NCI-H2081 (cell line): ENCODE results near the gene GABRG3.
"Not testable (repeated sequence)": the region's sequence is repeated elsewhere in the genome, so short reads cannot be mapped to it uniquely, and the experiment has no call there.

Experiments
- DNase-seq, 2 experiments: peaks; one replicate each; lab custom pipeline; 2025; lab: John Stamatoyannopoulos, UW

GABRG3 gene

GRCh38 chr15:26996250-26996649 is 25.3 kb downstream of the GABRG3 start:
- DNase-seq, result no peak

GRCh38 chr15:27003003-27003402 is 32.0 kb downstream of the GABRG3 start:
- not testable (repeated sequence) for DNase-seq

- not testable (repeated sequence) for DNase-seq
Measured at GRCh38 chr15:27004226-27004625, 33.2 kb downstream of the GABRG3 start.

- peak; percentile 76 to 81 for DNase-seq
Measured at GRCh38 chr15:27017168-27017809, 46.3 kb downstream of the GABRG3 start.

DNA sequence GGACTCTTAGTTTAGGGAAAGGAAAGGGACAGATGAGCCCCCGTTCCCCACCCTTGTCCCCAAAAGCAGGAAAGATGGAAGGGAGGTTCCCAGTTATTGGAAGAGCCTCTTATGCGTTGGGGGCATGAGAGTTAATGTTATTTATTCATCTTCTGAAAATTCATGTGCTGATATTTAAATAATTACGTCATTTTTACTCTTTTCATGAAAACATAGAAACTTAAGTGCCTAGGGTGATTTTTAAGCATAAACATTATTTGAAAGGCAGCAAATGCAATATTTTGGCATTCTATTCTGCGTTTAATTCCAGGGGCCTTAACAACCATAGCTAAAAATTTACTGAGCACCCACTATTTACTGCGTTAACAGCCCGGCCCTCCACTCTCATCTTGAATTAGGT is 48.7 kb downstream of the GABRG3 start:
- no peak for DNase-seq

DNA sequence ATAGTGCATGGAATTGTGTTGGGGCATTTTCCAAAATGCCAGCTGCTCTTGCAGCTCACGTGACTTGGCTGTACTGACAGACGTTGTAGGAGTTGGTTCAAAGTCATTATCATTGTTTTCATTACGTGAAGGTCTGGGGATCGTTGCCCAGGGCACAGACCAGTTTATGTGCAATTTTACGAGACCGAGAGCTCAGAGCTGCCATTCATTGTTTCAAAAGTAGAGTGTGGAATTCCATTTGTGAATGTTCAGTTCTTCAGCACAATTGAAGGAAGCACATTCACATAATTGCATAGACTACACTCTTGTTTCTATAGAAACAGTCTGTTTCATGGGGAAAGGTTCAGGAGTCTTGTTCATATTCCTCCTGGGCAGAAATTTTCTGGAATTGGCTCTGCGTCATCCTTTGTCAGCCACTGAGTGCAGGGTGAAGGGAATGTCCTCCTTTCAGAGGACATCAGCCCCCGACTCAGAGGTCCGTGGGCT is 54.5 kb downstream of the GABRG3 start:
- DNase-seq, result no peak

GRCh38 chr15:27027229-27027628 is 56.2 kb downstream of the GABRG3 start:
- DNase-seq, result no peak

GRCh38 chr15:27028858-27029477 is 58.0 kb downstream of the GABRG3 start:
- DNase-seq, result peak; percentile 33 to 77

DNA sequence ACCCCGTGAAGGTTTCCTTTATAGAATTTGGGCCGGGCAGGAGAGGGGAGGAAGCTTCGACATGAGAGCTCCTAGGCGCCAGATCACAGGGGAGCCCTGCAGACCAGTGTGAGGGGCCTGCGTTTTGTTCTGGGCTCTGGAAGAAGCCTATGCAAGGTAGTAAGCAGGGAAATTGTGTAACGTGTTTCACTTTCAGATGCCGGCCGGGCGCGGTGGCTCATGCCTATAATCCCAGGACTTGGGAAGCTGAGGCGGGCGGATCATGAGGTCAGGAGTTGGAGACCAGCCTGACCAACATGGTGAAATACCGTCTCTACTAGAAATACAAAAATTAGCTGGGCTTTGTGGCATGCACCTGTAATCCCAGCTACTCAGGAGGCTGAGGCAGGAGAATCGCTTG is 65.2 kb downstream of the GABRG3 start:
- no peak for DNase-seq

- no peak for DNase-seq
Measured at GRCh38 chr15:27037501-27037900, 66.5 kb downstream of the GABRG3 start.

DNA sequence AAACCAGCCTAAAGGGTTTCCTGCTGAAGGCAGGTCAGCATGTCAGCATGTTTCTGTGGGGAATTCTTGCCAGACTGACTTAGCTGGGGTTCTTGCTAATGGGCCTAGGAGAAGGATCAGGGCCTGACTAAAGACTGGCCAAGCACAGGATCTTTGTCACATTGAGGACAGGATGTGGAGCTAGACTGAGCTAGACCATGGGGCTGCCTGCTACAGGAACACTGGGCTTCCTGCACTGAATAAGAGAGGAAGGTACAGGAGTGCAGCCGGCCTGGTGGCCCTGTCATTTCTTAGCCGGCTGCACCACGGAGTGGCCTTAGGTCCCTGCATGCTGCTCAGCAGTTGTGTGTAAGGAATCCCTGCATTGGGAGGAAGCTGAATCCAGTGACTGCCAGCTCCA is 68.2 kb downstream of the GABRG3 start:
- no peak for DNase-seq

GRCh38 chr15:27042230-27042629 is 71.2 kb downstream of the GABRG3 start:
- no peak for DNase-seq

DNA sequence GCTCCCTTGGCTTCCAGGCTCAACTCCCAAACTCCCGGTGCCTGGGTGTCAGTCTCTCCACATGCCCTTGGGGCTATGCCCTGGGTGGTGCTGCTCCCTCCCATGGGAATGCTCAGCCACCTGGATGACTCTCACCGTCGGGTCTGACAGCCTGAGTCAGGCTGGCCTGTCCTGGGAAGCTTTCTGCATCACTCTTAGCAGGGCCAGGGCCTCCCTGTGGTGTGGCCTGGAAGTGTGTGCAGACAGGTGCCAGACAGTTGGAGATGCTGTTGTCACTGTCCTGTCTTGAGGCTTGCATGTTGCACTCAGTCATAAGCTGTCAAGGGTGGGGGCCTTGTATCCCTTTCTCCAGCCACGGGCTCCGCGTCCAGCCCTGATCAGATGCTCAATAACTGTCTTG is 71.7 kb downstream of the GABRG3 start:
- no peak for DNase-seq

- DNase-seq, result no peak
Measured at GRCh38 chr15:27043770-27044169, 72.8 kb downstream of the GABRG3 start.

- DNase-seq, result no peak
Measured at GRCh38 chr15:27045796-27046195, 74.8 kb downstream of the GABRG3 start.

DNA sequence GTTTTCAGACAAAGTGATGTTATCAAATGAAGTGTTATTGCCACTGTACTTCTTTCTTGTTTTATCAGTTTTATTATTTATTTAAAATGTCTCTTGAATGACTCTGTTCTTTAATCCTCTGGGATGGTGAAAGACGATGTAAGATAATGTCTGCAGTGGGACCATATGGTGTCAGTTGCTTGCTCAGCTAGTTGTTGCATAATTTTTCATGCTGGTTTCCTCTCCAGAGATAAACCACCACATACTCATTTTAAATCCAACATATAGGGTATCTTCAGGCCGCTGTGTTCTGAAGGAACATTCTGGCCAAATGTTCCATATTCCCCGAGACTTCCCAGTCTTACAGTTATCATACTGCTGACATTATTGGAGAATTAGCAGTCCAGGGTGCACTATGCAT is 75.9 kb downstream of the GABRG3 start:
- DNase-seq, result no peak

GRCh38 chr15:27050163-27050562 is 79.2 kb downstream of the GABRG3 start:
- DNase-seq, result no peak

- DNase-seq, result no peak
Measured at GRCh38 chr15:27054426-27054825, 83.4 kb downstream of the GABRG3 start.

DNA sequence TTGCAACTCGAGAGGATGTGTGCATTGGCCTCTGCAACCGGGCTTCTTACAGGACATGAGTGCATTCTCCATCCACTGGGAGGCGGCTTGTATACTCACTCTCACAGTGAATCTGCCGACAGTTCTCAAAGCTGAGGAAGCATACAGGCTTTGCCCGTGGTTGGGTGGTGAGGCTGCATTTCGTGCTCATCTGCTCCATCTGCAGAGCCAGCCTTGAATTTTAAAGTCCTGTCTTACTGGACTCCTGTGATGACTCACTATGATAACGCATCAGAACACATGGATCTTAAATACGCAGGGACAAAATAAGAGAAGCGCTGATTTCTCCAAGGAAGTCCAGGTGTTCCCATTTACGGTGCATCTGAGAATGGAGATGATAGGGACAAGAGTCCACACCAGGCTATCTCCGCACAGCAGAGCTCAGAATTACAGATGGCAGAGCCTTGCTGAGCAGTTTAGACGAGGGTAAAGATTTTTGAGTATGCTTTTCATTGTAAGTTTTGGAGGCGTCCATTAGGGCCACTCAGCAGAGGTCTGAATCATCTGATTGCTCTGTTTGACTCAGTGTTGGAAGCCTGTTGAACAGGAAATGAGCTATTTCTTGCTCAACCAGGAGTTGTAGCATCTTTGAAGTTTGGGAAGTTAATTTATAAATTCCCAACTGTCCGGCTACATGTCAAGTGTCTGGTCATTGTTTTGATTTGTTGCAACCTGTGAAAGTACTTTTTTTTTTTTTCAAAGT is 87.1 kb downstream of the GABRG3 start:
- DNase-seq, result no peak

DNA sequence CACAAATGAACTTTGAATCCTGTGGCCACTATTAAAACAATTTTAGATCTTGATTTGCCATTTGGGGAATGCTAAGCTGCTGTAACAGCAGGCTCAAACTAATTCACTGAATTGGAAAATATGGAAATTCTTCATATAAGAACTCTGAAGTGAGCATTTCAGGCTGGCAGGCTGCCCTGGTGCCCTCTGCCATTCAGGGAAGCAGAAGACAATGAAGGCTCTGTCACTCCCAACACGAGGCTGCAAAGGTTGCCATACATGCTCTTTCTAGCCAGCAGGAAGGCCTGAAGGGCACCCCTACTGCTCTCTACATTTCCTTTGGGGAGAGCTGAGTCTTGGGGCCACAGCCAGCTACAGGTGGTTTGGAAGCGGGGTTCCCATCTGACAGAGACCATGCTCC is 88.0 kb downstream of the GABRG3 start:
- no peak for DNase-seq

- DNase-seq, result peak; percentile 46 to 75
Measured at GRCh38 chr15:27059610-27060202, 88.7 kb downstream of the GABRG3 start.

DNA sequence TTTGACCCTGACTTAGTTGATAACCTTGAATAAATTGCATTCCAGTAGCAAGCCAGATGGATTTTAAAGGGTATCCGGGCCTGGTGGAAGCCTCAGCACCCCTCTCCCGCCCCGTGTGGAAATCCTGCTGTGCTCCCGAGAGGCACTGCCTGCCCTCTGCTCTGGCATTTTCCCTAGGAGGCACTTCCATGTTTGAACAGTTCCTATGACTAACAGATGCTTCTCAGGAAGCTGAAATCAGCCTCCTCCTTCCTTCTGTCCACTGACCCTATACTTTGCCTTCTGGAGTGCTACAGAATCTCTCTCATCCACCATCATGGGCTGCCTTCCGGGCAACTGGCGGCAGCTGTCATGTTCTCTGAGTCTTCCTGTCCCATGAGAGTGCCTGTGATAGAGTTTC is 90.8 kb downstream of the GABRG3 start:
- DNase-seq, result no peak

GRCh38 chr15:27062951-27063350 is 92.0 kb downstream of the GABRG3 start:
- DNase-seq, result peak in 1 of 2 experiments; percentile 2
